Choroid plexus epithelial cell (primary cell): ENCODE measurements around the gene AJM1.
"Not testable (repeated sequence)": the region's sequence is repeated elsewhere in the genome, so short reads cannot be mapped to it uniquely, and the experiment has no call there.

ENCODE experiments used
- DNase-seq: peaks from one replicate; pipeline ENCODE4 v3.0.0-alpha.2; 2010; ENCODE audit warnings: low read depth
- H3K4me3 ChIP-seq: 2 replicates; pipeline ENCODE4 v1.5.1; 2011; ENCODE audit warnings: low read depth, mild to moderate bottlenecking, control low read depth, low read length, moderate library complexity
- TF ChIP-seq, protein P1 (sequence below): conservative IDR thresholded peaks from 2 replicates; pipeline ENCODE4 v1.5.1; 2011; ENCODE audit warnings: low read depth, mild to moderate bottlenecking, control low read depth, inconsistent platforms, low read length, moderate library complexity

The AJM1 gene

DNA sequence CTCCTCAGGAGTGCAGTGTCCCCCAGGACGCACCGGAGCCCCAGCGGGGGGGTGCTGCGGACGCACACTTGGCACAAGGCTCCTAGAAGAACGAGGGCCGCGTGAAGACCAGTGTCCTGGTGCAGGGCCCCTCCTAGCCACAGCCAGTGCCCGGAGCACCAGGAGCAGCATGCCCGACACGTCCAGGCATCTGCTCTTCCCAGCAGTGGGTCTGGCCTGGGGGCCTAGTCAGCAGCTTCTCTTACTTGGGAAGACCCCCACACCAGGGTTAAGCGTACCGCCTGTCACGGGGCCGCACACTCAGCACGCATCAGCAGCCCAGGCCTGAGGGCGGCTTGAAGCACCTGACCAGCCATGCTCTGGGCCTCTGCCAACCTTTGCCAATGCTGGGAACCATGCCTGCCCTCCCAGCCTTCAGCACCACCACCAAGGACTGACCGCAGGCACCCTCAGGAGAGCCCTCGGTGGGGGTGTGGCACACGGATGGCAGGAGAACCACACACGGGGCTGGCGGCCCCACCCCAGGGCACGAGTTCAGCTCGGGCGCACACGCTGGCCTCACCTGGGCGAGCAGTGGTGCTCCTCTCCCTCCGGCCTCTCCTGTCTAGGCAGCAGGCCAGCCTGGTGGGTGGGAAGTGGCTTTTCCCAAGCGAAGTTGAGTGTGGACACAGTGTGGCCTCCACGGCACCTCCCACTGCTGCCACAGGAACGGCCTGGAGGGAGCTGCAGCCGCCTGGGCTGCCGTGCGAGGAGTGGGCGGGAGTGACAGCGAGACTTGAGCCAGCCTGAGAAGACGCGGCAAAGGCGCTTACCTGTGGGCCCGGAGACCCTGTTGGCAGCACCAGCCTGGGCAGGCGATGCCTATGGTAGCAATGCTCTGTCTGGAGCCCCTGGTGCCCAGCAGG, 12.0 kb upstream of the AJM1 start:
- TF ChIP-seq, protein P1, sequence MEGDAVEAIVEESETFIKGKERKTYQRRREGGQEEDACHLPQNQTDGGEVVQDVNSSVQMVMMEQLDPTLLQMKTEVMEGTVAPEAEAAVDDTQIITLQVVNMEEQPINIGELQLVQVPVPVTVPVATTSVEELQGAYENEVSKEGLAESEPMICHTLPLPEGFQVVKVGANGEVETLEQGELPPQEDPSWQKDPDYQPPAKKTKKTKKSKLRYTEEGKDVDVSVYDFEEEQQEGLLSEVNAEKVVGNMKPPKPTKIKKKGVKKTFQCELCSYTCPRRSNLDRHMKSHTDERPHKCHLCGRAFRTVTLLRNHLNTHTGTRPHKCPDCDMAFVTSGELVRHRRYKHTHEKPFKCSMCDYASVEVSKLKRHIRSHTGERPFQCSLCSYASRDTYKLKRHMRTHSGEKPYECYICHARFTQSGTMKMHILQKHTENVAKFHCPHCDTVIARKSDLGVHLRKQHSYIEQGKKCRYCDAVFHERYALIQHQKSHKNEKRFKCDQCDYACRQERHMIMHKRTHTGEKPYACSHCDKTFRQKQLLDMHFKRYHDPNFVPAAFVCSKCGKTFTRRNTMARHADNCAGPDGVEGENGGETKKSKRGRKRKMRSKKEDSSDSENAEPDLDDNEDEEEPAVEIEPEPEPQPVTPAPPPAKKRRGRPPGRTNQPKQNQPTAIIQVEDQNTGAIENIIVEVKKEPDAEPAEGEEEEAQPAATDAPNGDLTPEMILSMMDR: no peak
- no peak overlapping the region for H3K4me3 ChIP-seq
- DNase-seq: no peak

DNA sequence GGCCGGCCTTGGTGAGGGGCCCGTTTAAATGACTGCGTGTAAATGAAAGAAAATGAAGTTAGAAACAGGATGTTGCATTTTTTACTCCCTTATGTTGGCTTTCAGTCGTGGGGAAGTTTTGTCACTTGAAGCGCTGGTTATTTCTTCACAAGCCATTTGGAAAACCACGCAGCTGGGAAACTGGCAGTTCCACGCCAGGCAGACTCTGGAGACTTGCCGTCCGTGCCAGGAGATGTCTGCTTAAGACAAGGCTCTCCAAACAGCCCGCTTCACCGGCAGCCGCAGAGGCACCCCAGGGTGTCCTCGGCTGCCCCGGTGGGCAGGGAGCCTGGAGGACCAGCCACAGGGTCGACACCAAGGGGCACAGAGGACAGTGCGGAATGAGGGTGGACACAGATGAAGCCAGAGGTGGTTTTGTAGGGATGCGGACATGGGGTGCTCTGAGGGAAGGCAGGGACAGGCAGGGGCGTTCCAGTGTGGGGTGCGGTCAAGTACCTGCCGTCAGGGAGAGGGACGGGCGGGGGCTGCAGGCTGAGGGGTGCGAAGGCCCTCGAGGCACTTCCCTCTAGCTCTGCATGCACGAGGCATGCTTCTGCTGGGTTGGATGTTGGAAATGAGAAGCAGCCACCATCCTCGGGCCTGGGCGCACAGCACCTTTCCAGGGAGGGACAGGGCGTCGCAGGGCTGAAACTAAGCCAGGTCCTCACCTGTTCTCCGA, 11.1 kb upstream of the AJM1 start:
- DNase-seq: no peak
- no peak overlapping the region for H3K4me3 ChIP-seq
- TF ChIP-seq, protein P1: no peak

DNA sequence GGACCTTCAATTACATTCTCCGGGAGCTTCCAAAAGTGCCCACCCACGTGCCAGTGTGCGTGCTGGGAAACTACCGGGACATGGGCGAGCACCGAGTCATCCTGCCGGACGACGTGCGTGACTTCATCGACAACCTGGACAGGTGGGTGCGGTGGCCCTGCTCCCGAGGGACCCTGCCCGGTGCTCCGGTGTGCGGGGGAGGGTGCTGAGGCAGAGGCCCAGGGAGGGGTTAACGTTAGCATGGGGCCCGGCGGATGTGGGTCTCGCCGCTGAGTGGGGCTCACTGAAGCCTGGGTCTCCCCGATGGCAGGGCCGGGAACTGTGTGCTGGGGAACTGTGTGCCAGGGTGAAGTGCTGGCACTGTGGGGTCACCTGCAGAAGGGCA, 10.6 kb upstream of the AJM1 start:
- no peak overlapping the region for H3K4me3 ChIP-seq
- TF ChIP-seq, protein P1: no peak
- no peak for DNase-seq

DNA sequence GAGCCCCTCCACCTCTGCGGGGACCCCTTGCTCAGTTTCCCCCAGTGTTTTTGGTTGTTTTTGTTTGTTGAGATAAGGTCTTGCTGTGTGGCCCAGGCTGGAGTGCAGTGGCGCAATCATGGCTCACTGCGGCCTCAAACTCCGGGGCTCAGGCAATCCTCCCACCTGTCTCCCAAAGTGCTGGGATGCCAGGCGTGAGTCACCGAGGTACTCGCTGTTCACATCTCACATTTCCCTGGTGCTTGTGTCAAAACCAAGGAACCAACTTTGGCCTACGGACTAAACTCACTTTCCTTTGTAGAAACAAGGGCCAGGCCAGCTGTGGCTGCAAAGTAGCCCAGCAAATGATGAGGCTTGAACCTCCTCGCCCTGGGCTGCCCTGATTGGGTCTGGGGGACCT, 9.7 kb upstream of the AJM1 start:
- DNase-seq: no peak
- TF ChIP-seq, protein P1: no peak
- H3K4me3 ChIP-seq: no peak overlapping the region

DNA sequence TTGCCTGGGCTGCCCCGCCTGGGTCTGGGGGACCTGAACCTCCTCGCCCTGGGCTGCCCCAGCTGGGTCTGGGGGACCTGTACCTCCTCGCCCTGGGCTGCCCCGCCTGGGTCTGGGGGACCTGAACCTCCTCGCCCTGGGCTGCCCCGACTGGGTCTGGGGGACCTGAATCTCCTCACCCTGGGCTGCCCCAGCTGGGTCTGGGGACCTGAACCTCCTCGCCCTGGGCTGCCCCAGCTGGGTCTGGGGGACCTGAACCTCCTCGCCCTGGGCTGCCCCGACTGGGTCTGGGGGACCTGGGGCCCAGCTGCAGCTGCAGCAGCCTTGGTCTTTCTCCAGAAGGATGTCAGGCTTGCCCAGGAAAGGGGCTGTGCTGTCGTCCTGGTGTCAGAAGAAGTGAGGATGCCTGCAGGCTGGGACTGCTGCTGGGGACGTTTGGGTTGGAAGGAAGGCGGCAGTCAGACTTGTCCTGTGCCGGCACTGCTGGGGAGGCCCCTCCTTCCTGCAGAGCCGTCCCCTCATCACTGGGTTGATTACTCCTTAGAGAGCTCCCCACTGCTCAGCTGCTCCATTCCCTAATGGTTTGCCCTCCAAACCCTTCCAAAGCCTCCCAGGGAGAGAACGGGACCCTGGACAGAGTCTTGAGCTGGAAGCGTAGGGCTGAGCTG, 8.8 kb upstream of the AJM1 start:
- not testable (repeated sequence) for H3K4me3 ChIP-seq, DNase-seq

DNA sequence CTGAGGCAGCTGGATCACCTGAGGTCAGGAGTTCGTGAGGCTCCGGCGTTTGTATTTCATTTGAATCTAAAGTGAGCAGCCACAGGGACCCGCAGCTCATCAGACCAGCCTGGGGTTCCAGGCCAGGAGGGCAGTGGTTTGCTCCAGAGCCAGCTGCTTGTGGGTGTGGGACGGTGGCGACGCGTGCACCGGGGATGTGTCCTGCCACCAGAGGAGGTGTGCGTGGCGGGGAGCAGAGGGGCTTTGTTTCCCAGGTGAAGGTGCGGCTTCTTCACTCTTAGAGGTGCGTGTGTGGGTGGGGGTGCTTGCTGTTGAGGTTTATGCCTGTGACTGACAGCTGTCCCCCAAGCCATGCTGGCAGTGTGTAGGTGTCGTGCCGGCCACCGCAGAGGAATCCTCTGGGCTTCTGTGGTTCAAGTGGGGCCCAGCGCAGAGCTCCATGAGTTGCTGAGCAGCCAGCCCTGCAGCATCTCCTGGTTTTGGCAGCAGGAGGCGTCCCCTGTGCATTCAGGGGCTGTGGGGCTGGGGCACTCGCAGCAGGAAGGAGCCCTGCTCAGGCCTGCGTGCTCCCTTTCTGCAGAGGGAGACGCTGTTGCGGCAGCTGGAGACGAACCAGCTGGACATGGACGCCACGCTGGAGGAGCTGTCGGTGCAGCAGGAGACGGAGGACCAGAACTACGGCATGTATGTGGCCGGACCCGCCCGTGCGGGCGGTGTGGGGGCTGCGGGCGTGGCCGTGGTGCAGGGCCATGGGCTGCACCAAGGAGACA, 6.9 kb upstream of the AJM1 start:
- TF ChIP-seq, protein P1: no peak
- no peak overlapping the region for H3K4me3 ChIP-seq
- no peak for DNase-seq
